DMS53 (cell line): ENCODE measurements around the gene GINS2.

Experiments
- DNase-seq: peaks from one replicate; lab custom pipeline; 2025; lab: John Stamatoyannopoulos, UW

Gene GINS2

DNA sequence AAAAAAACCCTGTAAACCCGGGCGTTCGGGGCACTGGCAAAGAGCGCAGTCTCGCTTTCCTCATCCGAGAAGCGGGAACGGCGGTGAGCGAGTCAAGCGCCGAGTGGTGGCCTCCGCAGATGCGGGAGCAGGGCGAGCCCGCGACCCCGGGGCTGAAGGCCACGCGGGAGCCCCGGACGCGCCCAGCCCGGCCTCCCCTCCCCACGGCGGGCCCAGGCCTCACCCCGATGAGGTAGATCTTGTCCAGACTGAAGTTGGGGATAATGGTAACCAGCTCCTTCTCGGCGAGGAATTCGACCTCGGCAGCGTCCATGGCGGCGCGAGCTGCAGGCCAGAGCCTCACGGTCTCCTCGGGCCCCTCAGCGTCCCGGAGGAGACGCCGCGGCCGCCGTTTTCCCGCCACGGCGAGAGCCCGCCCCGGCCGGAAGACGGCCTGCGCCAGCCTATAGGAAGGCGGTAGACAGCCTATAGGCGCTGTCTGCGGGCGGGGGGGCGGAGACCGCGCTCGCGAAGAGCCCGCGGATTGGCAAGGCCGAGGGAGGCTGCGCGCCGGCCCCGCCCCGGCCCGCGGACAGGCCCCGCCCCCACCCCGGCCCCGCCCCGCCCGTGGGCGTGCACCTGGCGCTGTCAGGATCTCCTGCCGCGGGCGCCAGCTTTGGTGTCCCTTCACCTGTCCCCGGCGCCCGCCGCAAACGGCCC is at the start of gene GINS2:
Gene GINS2, minus strand, starts transcription at position 369 of the 699 bp plus-strand sequence. Its CDS starts 56 bp downstream, at position 313.
- no peak for DNase-seq

DNA sequence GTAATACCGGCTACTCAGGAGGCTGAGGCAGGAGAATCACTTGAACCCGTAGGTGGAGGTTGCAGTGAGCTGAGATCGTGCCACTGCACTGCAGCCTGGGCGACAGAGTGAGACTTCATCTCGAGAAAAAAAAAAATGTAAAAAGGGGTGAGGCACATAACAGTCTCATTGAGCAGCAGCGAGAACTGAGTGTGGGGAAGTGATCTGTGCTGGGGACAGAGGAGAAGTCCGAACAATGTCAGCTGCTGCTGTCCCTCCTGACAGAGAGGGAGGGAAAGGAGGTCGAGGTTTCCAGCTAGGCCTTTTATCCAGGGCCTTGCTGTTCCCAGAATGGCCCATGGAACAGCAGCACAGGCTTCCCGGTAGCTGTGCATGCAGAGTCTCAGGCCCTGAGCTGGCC is 48.2 kb upstream of the GINS2 start:
- no peak for DNase-seq

DNA sequence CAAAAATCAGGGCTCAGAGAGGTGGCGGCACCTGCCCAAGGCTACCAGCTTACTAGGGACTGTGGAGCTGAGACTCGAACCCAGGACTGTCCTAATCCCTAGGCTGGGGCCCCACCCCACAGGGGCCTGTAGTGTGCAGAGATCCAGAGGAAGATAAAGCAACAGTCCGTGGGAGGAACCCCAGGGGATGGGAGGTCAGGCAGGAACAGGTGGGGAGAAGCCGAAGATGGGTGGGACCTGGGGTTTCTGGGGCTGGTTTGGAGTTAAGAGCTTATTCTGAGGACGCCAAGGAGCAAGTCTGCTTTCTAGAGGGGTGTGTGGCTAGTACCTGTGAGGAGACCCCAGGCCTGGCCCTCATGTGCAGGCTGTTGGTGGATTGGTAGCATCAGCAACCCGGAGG is 47.2 kb upstream of the GINS2 start:
- no peak for DNase-seq

DNA sequence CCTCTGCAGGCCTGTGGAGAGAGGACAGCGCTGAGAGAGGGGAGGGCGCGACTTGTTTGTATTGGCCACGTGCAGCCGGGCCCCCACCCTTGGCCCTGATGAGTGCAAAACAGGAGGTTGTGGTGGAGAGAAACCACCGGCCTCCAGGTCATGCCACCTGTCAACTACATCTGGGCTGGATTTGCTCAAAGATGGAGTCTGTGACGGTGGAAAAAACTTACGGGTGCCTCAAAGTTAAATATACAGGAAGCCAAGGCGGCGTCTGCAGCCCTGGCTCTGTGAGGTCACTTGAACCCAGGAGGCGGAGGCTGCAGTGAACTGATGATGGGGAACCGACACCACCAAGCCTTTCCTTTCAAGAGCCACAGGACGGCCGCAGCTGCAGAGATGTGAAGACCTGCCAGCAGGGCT is 46.5 kb upstream of the GINS2 start:
- DNase-seq = no peak

DNA sequence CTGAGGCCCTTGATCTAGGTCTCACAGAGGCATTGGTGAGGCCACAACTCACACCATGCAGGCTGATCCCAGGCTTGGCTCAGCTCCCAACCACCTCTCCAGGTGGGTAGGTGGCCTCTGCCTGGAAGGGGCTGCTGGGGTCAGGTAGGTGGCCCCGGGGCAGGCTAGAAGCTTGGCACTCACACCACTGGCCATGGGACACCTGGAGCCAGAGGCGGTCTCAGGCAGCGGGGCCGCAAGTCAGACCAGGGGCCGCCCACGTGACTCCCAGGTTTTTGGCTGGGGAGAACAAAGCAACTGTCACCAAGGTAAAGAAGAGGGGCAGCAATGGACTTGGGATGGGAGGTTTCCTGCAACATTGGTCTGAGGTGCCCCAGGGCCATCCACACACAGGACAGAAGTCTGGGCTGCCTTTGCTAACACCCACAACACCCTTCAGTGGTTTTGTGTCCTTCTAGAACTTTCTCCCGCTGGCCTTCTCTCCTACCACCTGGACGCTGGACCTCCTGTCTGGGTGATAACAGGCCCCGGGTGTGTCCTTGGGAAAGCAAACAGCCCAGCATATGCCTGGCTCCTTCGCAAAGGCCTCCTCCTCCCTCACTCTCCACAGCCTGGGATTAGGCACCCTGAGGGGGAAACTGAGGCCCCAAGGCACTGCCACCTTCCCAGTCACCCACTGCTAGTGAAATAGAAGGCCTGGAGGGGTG is 45.7 kb upstream of the GINS2 start:
- DNase-seq = no peak

DNA sequence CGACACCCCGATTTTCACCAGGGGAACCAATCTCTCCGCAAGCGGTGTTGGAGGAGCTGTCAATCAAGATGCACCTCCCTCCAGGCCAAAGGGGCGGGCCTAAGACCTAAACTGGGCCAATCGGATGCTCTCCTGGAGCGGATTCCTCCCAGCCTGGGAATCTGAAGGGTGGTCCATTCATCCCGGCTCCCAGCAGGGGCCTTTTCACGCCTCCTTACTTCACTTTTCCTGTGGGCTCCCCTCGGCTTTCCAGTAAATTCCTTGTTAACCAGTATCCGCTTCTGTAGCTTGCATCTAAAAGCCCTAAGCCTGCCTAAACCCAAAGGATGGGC is 45.1 kb upstream of the GINS2 start:
- no peak for DNase-seq

DNA sequence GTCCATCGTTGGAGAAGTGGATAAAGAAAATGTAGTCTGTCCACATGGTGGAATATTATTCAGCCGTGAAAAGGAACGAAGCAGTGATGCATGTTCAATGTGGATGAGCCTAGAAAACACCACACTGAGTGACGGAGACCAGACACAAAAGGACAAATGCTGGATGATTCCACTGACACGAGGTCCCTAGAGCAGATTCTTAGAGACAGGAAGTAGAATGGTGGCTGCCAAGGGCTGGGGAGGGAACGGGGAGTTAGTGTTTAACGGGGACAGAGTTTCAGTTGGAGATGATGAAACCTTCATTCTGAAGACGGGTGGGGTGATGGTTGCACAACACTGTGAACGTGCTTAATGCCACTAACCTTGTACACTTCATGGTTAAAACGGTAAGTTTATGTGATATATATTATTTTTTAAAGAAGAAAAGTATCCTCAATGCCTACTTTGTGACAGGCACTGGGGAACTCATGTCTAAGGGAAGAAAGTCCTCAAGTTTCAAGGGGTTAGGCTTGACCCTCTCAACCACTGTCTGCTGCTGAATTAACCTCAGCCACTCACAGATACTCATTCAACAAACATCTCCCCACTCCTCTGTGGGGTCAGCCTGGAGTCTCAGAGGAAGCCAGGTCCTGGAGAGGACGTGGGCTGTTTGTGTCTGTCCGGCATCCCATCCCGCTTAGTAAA is 44.5 kb upstream of the GINS2 start:
- no peak for DNase-seq

DNA sequence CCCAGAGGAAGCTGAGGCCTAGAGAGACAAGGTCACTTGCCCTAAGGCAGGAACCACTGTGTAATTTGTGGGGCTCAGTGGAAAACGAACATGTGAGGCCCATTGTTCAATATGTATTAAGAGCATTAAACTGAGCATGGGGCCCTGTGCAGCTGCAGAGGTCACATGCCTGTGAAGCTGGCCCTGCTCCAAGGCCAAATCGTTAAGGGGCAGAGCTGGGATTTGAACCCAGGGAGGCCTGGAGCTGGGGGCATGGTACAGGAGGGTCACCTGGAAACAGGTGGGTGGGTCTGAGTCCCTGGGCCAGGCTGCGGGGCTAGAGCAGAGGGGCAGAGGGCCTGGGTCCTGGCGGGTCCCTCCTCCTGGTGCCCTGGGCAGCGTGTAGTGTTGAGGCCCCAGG is 42.4 kb upstream of the GINS2 start:
- DNase-seq = no peak

DNA sequence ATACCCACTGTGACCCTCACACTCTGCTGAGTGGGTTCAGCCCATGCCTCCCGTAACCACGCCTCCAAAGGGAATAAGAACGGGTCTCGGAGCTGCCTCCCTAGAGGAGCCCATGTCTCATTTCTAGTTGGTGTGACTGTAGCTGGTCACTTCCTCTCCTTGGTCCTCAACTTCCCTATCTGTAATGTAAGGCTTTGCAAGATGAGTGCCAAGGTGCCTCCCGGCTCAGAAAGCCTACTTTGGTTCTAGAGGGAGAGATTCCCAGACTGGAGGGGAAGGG is 41.4 kb upstream of the GINS2 start:
- no peak for DNase-seq

DNA sequence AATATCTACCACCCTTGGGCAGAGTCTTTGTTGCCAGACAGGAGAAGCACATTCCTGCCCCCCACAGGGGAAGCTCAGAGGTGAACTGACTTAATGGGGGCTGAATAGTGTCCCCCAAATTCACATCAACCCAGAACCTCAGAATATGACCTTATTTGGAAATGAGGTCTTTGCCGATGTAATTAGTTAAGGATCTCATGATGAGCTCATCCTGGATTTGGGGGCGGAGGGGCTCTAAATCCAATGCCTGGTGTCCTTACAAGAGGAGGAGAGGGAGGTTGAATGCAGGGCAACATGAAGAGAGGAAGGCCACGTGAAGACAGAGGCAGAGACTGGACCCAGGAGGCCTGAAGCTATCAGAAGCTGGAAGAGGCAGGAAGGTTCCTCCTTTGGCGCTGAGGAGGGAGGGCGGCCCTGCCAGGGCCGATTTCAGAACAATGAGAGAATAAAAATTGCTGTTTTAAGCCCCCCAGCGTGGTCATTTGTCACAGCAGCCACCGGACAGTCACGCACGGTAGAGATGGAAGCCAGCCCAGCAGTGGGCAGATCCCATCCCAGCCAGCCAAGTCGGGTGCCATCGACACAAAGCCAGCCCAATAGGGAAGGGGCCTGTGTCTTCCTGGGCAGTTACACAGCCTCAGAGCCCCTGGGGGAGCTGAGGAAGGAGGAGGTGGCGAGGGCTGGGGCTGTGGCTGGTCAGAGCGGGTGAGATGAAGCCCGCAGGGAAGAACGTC is 40.9 kb upstream of the GINS2 start:
- no peak for DNase-seq

DNA sequence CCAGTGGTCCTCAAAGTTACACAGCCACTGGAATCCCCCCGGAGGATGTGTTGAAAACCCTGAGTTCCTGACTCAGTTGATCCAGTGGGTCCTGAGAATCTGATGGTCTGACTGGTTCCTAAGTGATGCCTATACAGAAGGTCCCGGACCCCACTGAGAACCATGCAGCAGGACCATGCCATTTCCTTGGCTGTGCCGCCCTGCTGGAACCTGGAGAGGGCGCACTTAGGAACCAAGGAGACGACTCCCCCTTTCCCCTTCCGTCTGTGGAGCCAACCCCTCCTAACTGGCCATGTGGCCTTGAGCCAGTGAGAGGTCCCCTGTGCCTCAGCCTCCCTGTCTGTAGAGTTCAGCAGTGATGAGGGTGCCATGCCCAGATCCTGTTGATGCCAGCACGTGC is 40.1 kb upstream of the GINS2 start:
- DNase-seq = no peak

DNA sequence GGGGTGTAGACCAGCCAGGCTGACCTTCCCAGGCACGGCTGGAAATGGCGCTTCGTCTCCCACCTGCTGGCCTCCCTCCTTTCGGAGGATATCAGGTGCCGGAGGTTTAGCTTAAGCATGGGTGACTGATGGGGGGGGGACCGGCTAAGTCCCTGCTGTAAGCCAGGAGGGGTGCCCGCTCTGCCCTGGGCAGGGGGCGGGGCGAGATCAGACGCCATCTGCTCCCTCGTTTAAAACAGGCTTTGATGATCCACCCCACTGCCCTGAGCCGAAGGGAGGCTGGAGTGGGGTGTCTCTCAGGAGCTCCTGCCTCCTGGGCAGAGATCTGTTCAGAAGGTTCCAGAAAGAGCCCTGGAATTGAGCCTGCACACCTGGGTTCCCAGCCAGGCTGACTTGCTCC is 36.2 kb upstream of the GINS2 start:
- DNase-seq = no peak

DNA sequence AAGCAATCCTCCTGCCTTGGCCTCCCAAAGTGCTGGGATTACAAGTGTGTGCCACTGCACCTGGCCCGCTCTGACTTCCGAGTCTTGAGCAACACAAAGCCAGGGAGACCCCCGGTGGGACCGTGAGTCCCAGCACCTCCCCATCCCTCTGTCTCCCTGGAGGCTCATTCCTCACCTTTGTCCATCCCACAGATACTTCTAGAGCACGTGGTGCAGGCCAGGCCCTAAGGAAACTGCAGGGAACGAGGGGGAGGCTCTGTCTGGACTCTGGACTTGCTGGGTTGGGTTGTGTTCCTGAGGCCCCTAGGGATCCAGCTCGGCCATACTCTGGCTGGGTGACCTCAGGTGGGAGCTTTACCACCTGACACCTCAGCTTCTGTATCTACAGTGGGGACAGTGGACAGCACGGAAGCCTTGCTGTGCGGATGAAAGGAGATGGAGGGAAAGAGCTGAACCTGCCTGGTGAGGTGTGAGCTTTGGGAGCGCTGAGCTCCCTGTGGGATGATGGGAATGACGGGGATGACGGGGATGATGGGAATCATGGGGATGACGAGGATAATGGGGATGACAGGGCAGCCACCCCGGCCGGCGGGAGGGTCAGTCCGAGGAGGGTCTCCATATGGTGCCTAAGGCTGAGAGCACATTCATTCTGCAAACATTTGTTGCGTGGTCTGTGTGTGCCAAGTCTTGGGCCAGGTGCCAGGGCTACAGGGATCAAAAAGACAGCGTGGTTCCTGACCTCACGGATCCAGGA is 35.5 kb upstream of the GINS2 start:
- no peak for DNase-seq

DNA sequence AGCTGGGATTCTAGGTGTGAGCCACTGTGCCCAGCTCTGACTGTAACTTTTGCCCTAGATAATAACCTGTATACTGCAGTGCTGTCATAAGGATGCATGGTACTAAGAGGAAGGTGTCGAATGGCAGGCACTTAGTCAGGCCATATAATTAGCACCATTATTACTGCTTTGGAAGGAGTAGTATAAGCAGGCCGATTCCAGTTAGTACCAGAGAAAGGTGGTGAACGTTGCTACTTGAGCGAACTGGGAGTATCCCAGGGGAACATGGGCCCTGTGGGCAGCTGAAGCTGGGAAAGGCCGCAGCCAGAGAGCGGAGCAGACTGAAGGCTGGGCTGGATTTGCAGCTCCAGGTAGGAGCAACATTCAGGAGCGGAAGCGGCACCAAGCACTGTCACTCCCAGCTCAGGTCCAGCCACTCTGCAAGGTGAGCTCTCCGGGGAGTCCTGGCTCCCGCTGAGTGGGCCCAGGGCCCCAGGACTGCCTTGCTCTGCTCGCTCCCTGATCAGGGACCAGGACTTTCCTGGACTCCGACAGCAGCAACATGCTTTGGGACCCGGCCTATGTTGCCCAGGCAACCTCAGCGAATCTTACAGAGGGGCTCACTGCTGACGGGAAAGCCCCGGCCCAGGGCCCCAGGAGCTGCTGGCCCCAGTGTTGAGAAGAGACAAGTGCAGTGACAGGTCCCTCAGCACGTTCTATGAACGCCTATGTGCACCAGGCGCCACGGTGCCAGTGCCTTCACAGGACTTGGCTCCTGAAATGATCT is 33.6 kb upstream of the GINS2 start:
- no peak for DNase-seq

DNA sequence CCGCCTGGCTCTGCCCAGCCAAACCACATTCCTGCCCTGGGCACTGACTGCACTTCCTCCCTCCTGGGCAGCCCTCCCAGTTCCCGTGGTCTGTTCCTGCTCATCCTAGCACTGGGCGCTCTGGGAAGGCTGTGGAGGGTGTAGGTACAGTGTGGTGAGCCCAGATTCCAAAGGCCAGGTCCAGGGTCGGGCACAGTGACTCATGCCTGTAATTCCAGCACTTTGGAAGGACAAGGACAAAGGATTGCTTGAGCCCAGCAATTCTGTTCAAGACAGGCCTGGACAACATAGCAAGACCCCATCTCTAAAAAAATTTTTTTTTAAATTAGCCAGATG is 31.5 kb upstream of the GINS2 start:
- DNase-seq = peak; percentile 23

DNA sequence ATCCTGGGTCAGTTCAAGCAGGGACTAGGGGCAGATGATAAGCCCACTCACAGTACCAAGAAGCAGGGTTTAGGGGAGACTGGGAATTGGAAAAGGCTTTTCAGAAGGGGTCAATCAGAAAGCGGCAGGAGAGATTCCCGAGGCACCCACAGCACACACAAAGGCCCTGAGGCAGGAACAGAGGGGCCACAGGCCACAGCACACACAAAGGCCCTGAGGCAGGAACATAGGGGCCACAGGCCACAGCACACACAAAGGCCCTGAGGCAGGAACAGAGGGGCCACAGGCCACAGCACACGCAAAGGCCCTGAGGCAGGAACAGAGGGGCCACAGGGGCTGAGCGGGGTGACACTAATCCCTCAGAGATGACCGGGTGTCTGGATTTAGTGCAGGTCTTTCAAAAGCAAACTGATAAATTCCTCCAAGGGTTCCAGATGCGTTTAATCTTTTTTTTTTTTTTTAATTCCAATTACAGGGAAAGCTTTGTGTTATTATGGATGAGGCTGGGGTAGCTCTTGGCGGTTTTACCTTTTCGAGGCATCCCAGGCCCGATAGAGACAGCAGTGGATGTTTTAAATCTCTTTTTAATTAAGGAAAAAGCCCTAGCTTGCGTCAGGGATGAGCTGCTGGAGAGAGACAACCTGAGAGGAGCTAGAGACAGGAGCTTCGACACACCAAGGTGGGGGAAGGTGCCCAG is 31.0 kb upstream of the GINS2 start:
- DNase-seq = no peak

DNA sequence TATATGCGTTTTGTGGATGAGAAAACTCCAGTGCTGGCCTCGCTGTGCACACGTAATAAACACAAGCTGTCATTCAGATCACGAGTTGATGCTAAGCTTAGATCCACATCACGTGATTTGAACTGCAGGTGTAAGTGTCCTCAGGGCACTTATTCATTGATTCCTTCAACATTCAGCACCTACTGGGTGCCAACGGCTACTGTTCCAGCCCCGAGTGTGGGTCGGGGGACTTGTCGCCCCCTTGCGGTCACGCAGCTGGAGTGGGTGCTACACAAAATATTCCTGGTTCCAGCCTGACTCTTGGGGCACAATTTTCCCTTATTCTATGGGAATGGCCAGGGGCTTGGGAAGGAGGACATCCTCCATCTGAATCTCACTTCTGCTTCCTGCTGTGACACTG is 29.9 kb upstream of the GINS2 start:
- DNase-seq = peak; percentile 93

DNA sequence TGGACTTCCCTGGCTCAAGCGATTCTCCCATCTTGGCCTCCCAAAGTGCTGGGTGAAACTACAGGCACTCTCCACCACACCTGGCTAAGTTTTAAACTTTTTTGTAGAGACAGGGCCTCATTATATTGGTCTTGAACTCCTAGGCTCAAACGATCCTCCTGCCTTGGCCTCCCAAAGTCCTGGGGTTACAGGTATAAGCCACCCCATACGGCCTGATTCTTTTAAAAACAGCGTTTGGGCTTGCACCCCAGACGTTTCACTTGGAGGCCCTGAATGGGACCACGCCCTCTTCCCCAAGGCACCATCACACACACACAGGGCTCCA is 29.4 kb upstream of the GINS2 start:
- DNase-seq = peak; percentile 51

DNA sequence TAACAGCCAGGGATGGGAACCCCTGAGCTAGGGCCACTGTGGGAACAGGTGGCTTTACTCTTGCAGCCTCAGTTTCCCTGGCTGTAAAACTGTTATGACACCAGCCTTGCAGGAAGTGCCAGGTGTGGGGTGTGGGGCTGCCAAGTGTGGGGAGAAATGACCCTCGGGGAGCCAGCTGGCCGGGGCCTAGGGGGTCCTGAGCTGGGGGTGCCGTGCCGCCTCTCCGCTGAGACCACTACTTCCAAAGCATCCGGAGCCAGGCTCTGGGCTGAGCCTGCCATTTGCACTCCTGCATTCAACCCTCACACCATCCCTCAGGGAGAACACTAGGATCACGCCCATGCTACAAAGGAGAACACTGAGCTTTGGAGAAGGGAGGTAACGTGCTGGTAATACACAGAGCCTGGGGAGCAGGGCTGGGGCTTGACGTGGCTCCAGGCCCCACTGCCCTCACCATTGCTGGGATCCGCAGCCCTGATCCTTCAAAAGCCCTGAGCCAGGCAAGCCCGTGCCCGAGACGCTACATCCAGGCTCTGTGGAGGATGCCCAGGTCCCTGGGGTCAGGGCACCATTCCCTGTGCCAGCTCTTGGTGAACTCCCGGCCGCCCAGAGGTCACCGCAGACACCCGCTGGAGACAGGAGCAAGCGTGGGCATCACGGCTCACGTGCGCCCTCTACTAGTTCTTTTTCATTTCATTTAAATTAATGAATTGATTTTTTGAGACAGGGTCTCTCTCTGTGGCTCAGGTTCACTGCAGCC is 28.8 kb upstream of the GINS2 start:
- DNase-seq = peak; percentile 91

DNA sequence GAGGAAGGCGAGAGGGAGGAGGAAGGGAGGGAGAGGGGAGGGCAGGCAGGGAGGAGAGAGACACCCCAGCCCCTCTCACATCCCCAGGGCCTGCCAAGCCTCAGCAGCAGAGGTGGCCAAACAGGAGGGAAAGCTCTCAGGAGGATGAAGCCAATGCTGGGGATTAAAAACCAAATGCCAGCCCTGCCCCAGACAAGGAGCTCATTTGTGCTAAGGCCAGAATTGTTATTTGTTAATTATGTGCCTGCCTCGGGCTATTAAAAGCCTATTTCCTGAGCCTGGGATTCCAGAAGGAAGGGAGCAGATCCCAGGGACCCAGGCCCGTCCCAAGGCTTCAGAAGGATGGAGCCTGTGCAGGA is 27.9 kb upstream of the GINS2 start:
- peak; percentile 52 for DNase-seq
